H9 (cell line): ENCODE results near the gene FHOD3. TPM values are rescaled to one million over a fixed set of nuclear protein-coding genes. Genes with fewer than 3 reads are reported as not detected.

Experiments
- DNase-seq: peaks from one replicate; pipeline ENCODE4 v3.0.0-alpha.2; 2017
- H2AFZ ChIP-seq: one replicate; pipeline ENCODE4 v1.6.1; 2013; ENCODE audit warnings: mild to moderate bottlenecking, low read length, control low read depth, moderate library complexity
- H2AK5ac ChIP-seq: 2 replicates; pipeline ENCODE4 v1.6.1; 2013; ENCODE audit warnings: low read length, control low read depth, mixed read lengths; ENCODE audit not compliant: insufficient read length
- H2BK120ac ChIP-seq: one replicate; pipeline ENCODE4 v1.6.1; 2013; ENCODE audit warnings: low read depth, mild to moderate bottlenecking, low read length, control low read depth, inconsistent platforms; ENCODE audit not compliant: poor library complexity, severe bottlenecking
- H2BK12ac ChIP-seq: 2 replicates; pipeline ENCODE4 v1.6.1; 2013; ENCODE audit warnings: low read length, control low read depth, mixed read lengths, low read depth; ENCODE audit not compliant: insufficient read length
- H2BK15ac ChIP-seq: 2 replicates; pipeline ENCODE4 v1.6.1; 2013; ENCODE audit warnings: low read depth, low read length, control low read depth
- H2BK20ac ChIP-seq: one replicate; pipeline ENCODE4 v1.6.1; 2013; ENCODE audit warnings: low read depth, mild to moderate bottlenecking, low read length, control low read depth, inconsistent platforms; ENCODE audit not compliant: poor library complexity, severe bottlenecking
- H2BK5ac ChIP-seq: 2 replicates; pipeline ENCODE4 v1.6.1; 2013; ENCODE audit warnings: low read length, control low read depth, mixed read lengths; ENCODE audit not compliant: insufficient read length
- H3K14ac ChIP-seq: 2 replicates; pipeline ENCODE4 v1.6.1; 2013; ENCODE audit warnings: low read length, control low read depth; ENCODE audit not compliant: insufficient read depth
- H3K18ac ChIP-seq: 2 replicates; pipeline ENCODE4 v1.6.1; 2013; ENCODE audit warnings: low read depth, mild to moderate bottlenecking, mixed read lengths, low read length, control low read depth; ENCODE audit not compliant: insufficient read length
- H3K23ac ChIP-seq: 2 replicates; pipeline ENCODE4 v1.6.1; 2013; ENCODE audit warnings: low read length, control low read depth, mixed read lengths, low read depth; ENCODE audit not compliant: insufficient read length
- H3K23me2 ChIP-seq: 2 replicates; pipeline ENCODE4 v1.6.1; 2013; ENCODE audit warnings: low read depth, mild to moderate bottlenecking, mixed read lengths, low read length, control low read depth; ENCODE audit not compliant: insufficient read length, poor library complexity, severe bottlenecking
- H3K27ac ChIP-seq: 2 replicates; pipeline ENCODE4 v1.5.1; 2013; ENCODE audit warnings: low read length, control low read depth, mixed read lengths, low read depth; ENCODE audit not compliant: insufficient read length
- H3K27me3 ChIP-seq: 2 replicates; pipeline ENCODE4 v1.6.1; 2013; ENCODE audit warnings: low read length, control low read depth, inconsistent platforms; ENCODE audit not compliant: insufficient read depth
- H3K4ac ChIP-seq: 2 replicates; pipeline ENCODE4 v1.6.1; 2013; ENCODE audit warnings: low read depth, mild to moderate bottlenecking, control low read depth, inconsistent platforms, low read length, moderate library complexity
- H3K4me1 ChIP-seq: 2 replicates; pipeline ENCODE4 v1.6.1; 2013; ENCODE audit warnings: low read length, control low read depth, inconsistent platforms; ENCODE audit not compliant: insufficient read depth
- H3K4me2 ChIP-seq: 2 replicates; pipeline ENCODE4 v1.6.1; 2013; ENCODE audit warnings: low read length, control low read depth, mixed read lengths; ENCODE audit not compliant: insufficient read length, insufficient read depth
- H3K56ac ChIP-seq: 2 replicates; pipeline ENCODE4 v1.6.1; 2013; ENCODE audit warnings: low read depth, mild to moderate bottlenecking, mixed read lengths, low read length, control low read depth; ENCODE audit not compliant: insufficient read length
- H3K79me1 ChIP-seq: 2 replicates; pipeline ENCODE4 v1.6.1; 2013; ENCODE audit warnings: low read depth, mild to moderate bottlenecking, moderate library complexity, low read length, control low read depth, inconsistent platforms; ENCODE audit not compliant: insufficient read depth, poor library complexity, severe bottlenecking
- H3K79me2 ChIP-seq: 2 replicates; pipeline ENCODE4 v1.6.1; 2013; ENCODE audit warnings: low read length, control low read depth, inconsistent platforms; ENCODE audit not compliant: insufficient read depth
- H3K9ac ChIP-seq: 2 replicates; pipeline ENCODE4 v1.6.1; 2013; ENCODE audit warnings: low read length, control low read depth, mixed read lengths; ENCODE audit not compliant: insufficient read length; ENCODE audit errors: extremely low read depth
- H3K9me3 ChIP-seq: one replicate; pipeline ENCODE4 v1.6.1; 2013; ENCODE audit warnings: low read depth, low read length, inconsistent platforms; ENCODE audit not compliant: control insufficient read depth
- H3T11ph ChIP-seq: one replicate; pipeline ENCODE4 v1.6.1; 2013; ENCODE audit warnings: mild to moderate bottlenecking, low read length, control low read depth, inconsistent platforms
- H4K20me1 ChIP-seq: one replicate; pipeline ENCODE4 v1.6.1; 2013; ENCODE audit not compliant: control insufficient read depth, insufficient read length, insufficient read depth
- H4K5ac ChIP-seq: 2 replicates; pipeline ENCODE4 v1.6.1; 2013; ENCODE audit warnings: low read depth, mild to moderate bottlenecking, mixed read lengths, low read length, control low read depth; ENCODE audit not compliant: insufficient read length
- H4K8ac ChIP-seq: replicated peaks from 2 replicates; pipeline ENCODE4 v1.6.1; 2013; ENCODE audit warnings: low read length, control low read depth, mixed read lengths, low read depth; ENCODE audit not compliant: insufficient read length
- H4K91ac ChIP-seq: 2 replicates; pipeline ENCODE4 v1.6.1; 2013; ENCODE audit warnings: low read depth, mild to moderate bottlenecking, moderate library complexity, mixed read lengths, low read length, control low read depth; ENCODE audit not compliant: insufficient read length
- H3K27ac Mint-ChIP-seq, 3 experiments: 2 replicates in 2 of 3; 3 replicates in 1 of 3; pipeline ENCODE4 v1.8.0; 2020 to 2021; ENCODE audit warnings: mixed read lengths in 3 of 3, mild to moderate bottlenecking in 1 of 3, moderate library complexity in 1 of 3
- H3K27me3 Mint-ChIP-seq: 2 replicates; pipeline ENCODE4 v1.8.0; 2021; ENCODE audit warnings: low read depth, mild to moderate bottlenecking, moderate library complexity, mixed read lengths
- H3K36me3 Mint-ChIP-seq, 3 experiments: 2 replicates in 2 of 3; 3 replicates in 1 of 3; pipeline ENCODE4 v1.8.0; 2020 to 2021; ENCODE audit warnings: low read depth in 3 of 3, mixed read lengths in 3 of 3; ENCODE audit not compliant: insufficient read depth in 1 of 3
- H3K4me1 Mint-ChIP-seq, 2 experiments: 2 replicates each; pipeline ENCODE4 v1.8.0; 2020; ENCODE audit warnings: mixed read lengths in 2 of 2
- H3K4me3 Mint-ChIP-seq, 2 experiments: 2 replicates in 1 of 2; 3 replicates in 1 of 2; pipeline ENCODE4 v1.8.0; 2020 to 2021; ENCODE audit warnings: mild to moderate bottlenecking in 2 of 2, mixed read lengths in 2 of 2, moderate library complexity in 1 of 2
- H3K9me3 Mint-ChIP-seq, 2 experiments: 2 replicates in 1 of 2; 3 replicates in 1 of 2; pipeline ENCODE4 v1.8.0; 2020; ENCODE audit warnings: mild to moderate bottlenecking in 2 of 2, mixed read lengths in 2 of 2, moderate library complexity in 1 of 2
- WGBS: extraction: QIAGEN DNeasy Blood & Tissue Kit; methylation state at CpG from one replicate; pipeline ENCODE4 v1.1.7; 2013; ENCODE audit warnings: missing lambda C conversion rate, low lambda C conversion rate, mixed read lengths; ENCODE audit not compliant: insufficient read length; ENCODE audit errors: extremely low coverage; 5-methylcytosine and 5-hydroxymethylcytosine counted together
- total RNA-seq: library from RNA; stranded (reverse); gene quantifications from 2 replicates; pipeline ENCODE4 v1.2.1, GENCODE V29; 2021
- TF ChIP-seq, protein P1 (sequence below): fragments of 200-600 bp; sonication (generic); conservative IDR thresholded peaks from 3 replicates; pipeline ENCODE4 v1.8.0; 2021; ENCODE audit warnings: antibody characterized with exemption, mild to moderate bottlenecking

The FHOD3 gene
- total RNA-seq, 1 experiment from 2014 or later = 8.0 TPM

DNA sequence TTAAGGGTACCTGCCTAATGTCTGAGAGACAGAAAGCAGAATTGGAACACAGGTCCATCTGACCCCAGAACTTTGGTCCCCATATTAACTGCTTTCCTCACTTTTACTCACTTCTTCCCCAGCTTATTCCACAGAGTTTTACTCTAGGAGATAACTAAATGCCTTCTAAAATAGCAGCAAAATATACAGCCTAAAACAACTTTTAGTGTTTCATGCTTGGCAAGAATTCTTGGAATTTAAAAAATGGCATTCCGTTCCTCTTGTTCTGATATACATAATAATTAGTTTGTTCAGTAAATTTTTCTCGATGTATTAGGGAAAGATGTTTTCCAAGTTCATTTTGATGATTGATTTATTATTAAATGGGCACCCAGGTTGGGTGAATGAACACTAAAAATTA is 151.9 kb downstream of the FHOD3 start:
- no peaks in the 10 kb centered on the region for H3K27me3 ChIP-seq
- H3K14ac ChIP-seq = no peak overlapping the region
- H2BK5ac ChIP-seq = no peak overlapping the region
- no peak overlapping the region for H2BK120ac ChIP-seq
- H4K5ac ChIP-seq = no peak overlapping the region
- H2BK20ac ChIP-seq = no peak overlapping the region
- Mint-ChIP-seq H3K27me3 (no peaks in the 10 kb centered on the region), H3K9me3 (peaks cover under 1 to 1% of the 10 kb centered on the region in 2 experiments; a peak in 2 of 5 replicates), H3K36me3 (peaks cover 0 to 2% (median under 1%) of the 10 kb centered on the region in 3 experiments; a peak in 4 of 7 replicates), H3K27ac (peak overlapping the region; percentile 49 to 98 (median 88); a peak in 5 of 7 replicates), H3K4me3 (0 out of 5 replicates have a peak overlapping the region, but pooled peaks of 1 of the 2 experiments have one; percentile 22), H3K4me1 (peaks cover 56 to 78% of the 10 kb centered on the region in 2 experiments)
- no peak overlapping the region for H3K18ac ChIP-seq
- WGBS = no CpG with 5 or more reads among the region's 2 CpGs
- H3K9me3 ChIP-seq = no peaks in the 10 kb centered on the region
- peaks cover 5% of the 10 kb centered on the region; the same call in 1 of the 2 replicates for H3K4me1 ChIP-seq
- H3T11ph ChIP-seq = no peak overlapping the region
- no peak overlapping the region for H3K56ac ChIP-seq
- H3K27ac ChIP-seq = no peak overlapping the region
- no peak overlapping the region for H3K9ac ChIP-seq
- H3K23me2 ChIP-seq = no peaks in the 10 kb centered on the region
- peak overlapping the region; percentile 26 for H3K4me2 ChIP-seq
- H2AK5ac ChIP-seq = no peak overlapping the region
- no peak overlapping the region for H4K91ac ChIP-seq
- no peak overlapping the region for H4K8ac ChIP-seq
- H3K79me2 ChIP-seq = no peaks in the 10 kb centered on the region
- no peak for DNase-seq
- no peak overlapping the region for H2AFZ ChIP-seq
- H4K20me1 ChIP-seq = no peaks in the 10 kb centered on the region
- no peak overlapping the region for H3K23ac ChIP-seq
- no peak overlapping the region for H2BK15ac ChIP-seq
- TF ChIP-seq, protein P1, sequence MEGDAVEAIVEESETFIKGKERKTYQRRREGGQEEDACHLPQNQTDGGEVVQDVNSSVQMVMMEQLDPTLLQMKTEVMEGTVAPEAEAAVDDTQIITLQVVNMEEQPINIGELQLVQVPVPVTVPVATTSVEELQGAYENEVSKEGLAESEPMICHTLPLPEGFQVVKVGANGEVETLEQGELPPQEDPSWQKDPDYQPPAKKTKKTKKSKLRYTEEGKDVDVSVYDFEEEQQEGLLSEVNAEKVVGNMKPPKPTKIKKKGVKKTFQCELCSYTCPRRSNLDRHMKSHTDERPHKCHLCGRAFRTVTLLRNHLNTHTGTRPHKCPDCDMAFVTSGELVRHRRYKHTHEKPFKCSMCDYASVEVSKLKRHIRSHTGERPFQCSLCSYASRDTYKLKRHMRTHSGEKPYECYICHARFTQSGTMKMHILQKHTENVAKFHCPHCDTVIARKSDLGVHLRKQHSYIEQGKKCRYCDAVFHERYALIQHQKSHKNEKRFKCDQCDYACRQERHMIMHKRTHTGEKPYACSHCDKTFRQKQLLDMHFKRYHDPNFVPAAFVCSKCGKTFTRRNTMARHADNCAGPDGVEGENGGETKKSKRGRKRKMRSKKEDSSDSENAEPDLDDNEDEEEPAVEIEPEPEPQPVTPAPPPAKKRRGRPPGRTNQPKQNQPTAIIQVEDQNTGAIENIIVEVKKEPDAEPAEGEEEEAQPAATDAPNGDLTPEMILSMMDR = no peak
- H3K79me1 ChIP-seq = no peaks in the 10 kb centered on the region
- no peak overlapping the region for H2BK12ac ChIP-seq
- no peak overlapping the region for H3K4ac ChIP-seq
